HG02642 (cell line): Measurements from ENCODE around the gene SP140.
A peak's percentile ranks its signal among the peaks of the same experiment; 100 is the strongest.
"Not testable (repeated sequence)": the region's sequence is repeated elsewhere in the genome, so short reads cannot be mapped to it uniquely, and the experiment has no call there.

Experiments
- ATAC-seq: cut with Tn5 transposase; IDR thresholded peaks from one replicate; pipeline ENCODE4 v1.9.1; 2021; ENCODE audit warnings: mild to moderate bottlenecking; ENCODE audit not compliant: unreplicated experiment, poor library complexity

SP140 gene

GRCh38 chr2:230222829-230223228, 2.7 kb upstream of the SP140 start:
- ATAC-seq, result not testable (repeated sequence)

DNA sequence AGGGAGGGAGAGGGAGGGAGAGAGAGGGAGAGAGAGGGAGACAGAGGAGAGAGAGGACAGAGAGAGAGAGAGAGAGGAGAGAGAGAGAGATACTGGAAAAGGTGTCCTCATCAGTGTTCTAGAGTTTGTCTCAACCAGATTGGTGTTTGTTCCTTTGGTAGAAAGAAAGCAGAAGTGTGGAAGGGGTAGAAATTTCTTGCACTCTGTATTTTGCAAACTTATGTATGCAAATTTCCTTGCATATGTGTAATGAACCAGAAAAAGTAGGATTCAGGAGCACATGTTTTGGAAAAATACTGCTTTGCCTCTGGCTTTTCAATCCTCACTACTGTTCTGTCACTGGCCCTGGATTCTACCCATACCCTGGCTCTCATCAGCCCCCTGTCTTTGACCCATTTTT, 1.1 kb upstream of the SP140 start:
- ATAC-seq, result no peak

GRCh38 chr2:230226051-230226551, 565 bp downstream of the SP140 start:
- ATAC-seq, result peak; percentile 73

DNA sequence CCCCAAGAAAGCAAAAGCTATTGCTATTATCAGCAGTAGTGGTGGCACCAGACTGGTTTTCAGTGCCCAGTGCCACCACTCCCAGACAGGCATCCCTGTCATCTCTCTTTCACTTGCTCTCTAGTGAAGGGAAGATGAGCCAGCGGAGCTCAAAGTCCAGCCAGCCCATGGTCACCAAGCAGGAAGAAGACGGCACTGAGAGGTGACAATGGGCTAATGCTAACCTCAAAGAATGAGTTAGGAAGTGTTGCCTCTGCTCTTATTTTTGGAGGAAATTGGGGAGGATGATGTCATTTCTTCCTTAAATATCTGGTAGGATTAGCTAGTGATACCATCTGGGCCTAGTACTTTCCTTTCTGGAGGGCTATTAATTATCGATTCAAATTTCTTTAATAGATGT, 1.7 kb downstream of the SP140 start:
- no peak for ATAC-seq

DNA sequence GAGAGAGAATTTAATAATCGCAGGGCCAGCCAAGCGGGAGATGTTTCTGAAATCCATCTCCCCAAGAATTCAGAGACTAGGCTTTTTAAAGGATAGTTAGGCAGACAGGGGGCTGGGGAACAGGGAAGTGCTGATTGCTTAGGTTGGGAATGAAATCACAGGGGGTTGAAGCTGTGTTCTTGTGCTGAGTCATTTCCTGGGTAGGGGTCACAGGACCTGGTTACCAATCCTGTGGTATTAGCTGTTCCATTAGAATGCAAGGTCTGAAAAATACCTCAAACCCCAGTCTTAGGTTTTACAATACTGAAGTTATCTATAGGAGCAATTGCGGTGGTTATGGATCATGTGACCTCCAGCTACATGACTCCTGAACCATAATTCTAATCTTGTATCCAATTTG, 4.6 kb downstream of the SP140 start:
- no peak for ATAC-seq

GRCh38 chr2:230230496-230231200, 5.1 kb downstream of the SP140 start:
- ATAC-seq, result no peak

GRCh38 chr2:230231251-230231650, 5.7 kb downstream of the SP140 start:
- no peak for ATAC-seq

DNA sequence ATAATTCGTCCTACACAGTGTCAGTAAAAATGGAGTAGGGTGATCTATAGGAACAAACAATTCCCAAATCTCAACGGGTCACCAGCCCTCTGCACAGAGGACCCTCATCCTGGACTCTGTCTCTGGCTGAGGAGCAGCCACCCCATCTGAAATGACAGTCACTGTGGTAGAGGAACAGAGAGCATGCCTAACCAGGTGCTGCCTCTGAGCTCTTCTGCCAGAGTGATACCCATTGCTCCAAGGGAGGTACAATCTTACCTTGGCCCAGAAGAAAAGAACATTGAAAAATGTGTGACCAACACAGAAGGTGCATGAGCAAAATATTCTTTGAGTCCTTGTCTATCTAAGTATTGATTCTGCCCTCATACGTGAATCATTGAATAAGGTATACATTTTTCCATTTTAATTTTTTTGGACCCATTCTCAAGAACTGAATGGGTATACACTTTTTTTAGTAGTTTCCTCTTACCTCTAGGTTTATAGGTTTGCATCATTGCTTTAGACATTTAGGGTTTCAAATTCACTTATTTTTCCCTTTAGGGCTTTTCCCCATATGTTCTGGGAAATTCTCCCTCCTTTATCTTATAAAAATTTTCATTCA, 8.7 kb downstream of the SP140 start:
- ATAC-seq, result no peak

- peak; percentile 77 for ATAC-seq
Measured at GRCh38 chr2:230234845-230235244, 9.3 kb downstream of the SP140 start.

DNA sequence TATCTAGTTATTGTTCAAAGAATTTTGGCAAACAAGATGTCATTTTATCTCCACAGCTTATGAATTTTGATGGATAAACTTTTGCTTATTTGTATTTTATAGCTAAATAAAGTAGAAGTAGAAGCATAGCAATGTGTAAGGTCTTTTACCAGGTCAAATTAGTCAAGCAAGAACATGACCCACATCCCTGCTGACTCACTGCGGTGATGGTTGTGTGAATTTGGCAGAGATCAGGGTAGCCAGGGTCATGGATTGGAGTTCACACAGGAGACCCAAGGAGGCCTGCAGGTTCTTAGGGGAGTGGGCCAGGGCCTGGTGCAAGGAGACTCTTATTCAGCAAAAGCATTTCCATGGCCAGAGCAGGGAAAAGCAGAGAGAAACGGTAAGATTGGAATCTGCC, 18.7 kb downstream of the SP140 start:
- no peak for ATAC-seq

DNA sequence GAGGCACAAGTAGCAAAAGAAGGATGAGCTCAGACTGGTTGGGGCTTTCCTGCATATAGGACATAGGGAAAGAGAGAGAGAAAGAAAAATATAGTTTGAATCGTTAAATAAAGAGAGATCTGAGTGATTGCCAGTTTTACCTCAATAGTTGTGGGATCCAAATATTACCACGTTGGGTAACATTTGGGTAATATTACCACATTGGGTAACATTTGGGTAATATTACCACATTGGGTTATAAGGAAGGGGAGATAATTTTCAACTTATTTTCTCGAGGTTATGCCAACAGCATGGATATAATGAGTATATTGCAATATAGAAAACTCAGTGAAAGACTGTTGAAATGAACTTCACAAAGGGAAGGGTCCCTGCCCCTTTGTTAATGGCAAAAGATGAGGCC, 20.7 kb downstream of the SP140 start:
- no peak for ATAC-seq

- ATAC-seq, result no peak
Measured at GRCh38 chr2:230250231-230250630, 24.7 kb downstream of the SP140 start.

- ATAC-seq, result no peak
Measured at GRCh38 chr2:230254152-230254881, 28.8 kb downstream of the SP140 start.

DNA sequence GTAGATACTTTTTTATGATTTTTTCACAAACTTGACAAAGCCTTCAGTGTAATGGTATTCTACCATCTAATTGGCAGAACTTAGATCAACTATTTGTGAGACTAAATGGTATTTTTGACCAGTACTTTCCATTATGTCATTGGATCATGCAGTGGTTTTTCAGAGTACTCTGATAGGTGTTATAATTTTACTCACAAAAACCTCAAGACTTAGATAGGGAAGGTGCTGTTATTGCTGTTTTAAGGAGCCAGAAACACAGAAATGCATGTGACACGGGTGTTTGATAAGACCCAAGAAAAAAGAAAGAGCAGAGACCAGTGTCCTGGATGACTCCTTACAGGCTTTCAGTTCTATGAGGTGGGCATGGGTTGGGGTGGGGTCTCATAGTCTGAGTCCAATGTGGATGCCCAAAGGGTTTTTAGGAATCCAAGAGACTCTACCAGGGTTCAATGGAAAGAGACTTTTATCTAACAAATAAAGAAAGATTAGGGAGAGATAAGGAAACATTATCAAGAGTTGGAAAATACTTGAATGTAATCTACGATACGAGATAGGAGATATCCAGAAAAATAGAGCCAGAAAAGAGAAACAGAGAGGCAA, 31.3 kb downstream of the SP140 start:
- ATAC-seq, result no peak

- no peak for ATAC-seq
Measured at GRCh38 chr2:230258483-230258882, 32.9 kb downstream of the SP140 start.

- ATAC-seq, result no peak
Measured at GRCh38 chr2:230262246-230262645, 36.7 kb downstream of the SP140 start.

GRCh38 chr2:230264945-230265344, 39.4 kb downstream of the SP140 start:
- ATAC-seq, result not testable (repeated sequence)

DNA sequence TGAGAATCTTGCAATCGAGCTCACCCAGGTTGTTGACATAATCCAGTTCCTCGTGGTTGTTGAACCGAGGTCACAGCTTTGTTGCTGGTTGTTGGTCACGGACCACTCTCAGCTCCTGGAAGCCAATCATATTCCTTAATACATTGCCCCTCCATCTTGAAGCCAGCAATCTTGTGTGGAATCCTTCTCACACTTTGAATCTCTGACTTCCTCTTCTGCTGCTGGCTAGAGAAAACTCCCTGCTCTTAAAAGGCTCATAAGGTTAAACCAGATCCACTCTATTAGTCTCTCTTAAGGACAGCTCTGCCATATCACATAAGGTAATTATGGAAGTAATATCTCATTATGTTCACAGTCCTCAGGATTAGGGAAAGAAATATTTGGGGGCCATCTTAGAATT, 41.1 kb downstream of the SP140 start:
- no peak for ATAC-seq

DNA sequence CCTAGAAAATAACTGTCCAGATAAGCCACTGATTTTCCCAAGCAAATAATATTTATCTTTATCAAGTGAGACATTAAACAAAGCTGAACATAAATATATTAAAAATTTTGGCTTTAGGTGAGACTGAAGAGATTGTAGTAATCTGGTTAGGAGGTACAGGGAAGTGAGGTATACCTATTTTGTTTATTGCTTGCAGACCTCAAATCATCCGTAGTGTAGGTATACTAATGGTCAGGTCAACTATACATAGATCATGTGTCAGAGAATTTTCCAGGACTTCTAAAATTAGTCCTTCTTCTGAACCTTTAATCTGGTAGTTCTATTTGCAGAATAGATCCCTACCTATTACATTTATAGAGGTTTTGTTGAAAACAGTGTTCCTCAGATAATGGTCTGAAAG, 41.5 kb downstream of the SP140 start:
- ATAC-seq, result peak; percentile 12

DNA sequence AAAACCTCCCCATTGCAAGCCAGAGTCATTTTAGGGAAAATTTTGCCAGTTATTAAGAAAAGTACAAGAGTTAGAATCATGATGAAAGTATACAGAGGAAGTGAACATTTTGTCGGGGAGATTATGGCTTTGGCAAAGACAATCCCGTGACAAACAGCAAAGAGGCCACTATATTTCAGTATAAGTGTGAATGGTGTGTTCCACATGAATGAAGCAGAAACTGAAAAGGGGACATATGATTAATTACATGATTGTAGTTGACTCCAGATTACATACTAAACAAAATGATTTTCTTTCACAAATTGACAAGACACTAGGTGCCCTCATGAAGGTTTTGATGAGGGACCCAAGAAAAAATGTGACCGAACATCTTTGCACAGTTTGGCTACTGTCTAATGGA, 42.0 kb downstream of the SP140 start:
- ATAC-seq, result peak; percentile 74
